ENCODE data around the gene POFUT1. TPM values are rescaled to one million over a fixed set of nuclear protein-coding genes. Genes with fewer than 3 reads are reported as not detected.
A peak's percentile ranks its signal among the peaks of the same experiment; 100 is the strongest.

The POFUT1 gene
- total and polyA plus RNA-seq, 2 experiments from 2014 or later = 9.3 to 34.0 TPM

DNA sequence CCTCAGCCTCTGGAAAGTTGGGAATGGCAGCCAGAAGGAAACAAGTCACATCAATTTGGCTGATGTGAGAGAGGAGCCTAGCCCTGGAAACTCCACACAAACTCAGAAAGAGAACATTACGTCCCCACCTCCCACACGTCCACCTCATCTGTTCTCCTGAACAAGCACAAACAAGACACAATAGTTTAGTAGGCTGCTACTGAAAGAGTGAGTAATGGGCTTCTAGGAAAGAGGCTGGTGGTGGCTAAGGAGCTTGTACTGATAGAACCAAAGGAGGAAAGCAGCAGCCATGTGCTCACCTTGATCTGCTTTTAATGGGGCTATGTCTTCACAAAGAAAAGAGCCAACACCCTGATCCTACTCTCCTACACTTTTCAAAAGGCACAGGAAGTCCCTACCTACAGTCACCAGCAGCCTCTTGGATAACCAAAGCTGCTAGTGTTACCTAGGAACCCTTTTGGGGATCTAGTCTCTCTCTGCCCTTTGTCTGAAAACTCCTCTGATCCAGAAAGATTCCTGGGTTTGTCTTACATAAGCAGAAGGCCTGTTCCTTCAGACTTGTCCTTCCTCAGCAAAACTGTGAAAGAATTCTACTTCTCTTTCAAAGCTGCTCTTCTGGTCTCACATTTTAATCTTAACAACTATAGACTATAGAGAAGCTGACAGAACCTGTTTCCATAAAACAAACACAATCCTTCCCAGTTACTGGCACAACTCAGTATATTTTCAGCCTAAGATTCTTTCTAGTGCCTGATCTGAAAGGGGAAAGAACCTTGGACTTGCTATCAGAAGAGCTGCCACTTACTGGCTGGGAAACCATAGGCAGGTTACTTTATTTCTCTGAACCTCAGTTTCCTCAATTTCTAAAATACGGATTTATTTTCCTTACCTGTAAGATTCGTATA lies 3.2 kb upstream of the POFUT1 start:
- peaks cover 39% of the 10 kb centered on the region for H3K36me3 Mint-ChIP-seq (ENCODE audit: low read depth)
- Histone ChIP-seq H3K4me1 (ENCODE audit: insufficient read depth) (peaks cover 44% of the 10 kb centered on the region), H3K27ac (ENCODE audit: low read depth) (peak overlapping the region; percentile 78), H3K9me2 (ENCODE audit: insufficient read depth) (no peaks in the 10 kb centered on the region), H3K4me3 (peak overlapping the region; percentile 17; the same call in 1 of the 2 replicates), H3F3A (replicated peaks; ENCODE audit: low read depth) (peaks cover 23% of the 10 kb centered on the region; the same call in 1 of the 2 replicates), H3K36me3 (ENCODE audit: insufficient read depth) (peaks cover 26% of the 10 kb centered on the region), H3K4me2 (peak overlapping the region; percentile 44), H2AFZ (no peak overlapping the region), H3K79me2 (replicated peaks; ENCODE audit: insufficient read depth) (peaks cover 96% of the 10 kb centered on the region), H4K20me1 (replicated peaks; ENCODE audit: insufficient read depth) (peaks cover 64% of the 10 kb centered on the region), H3K27me3 (ENCODE audit: insufficient read depth) (no peaks in the 10 kb centered on the region)
- DNase-seq (ENCODE audit: low spot score) (no peak), ATAC-seq (no peak)
- peaks cover 49% of the 10 kb centered on the region for H3K4me1 Mint-ChIP-seq
- H3K4me3 Mint-ChIP-seq = no peak overlapping the region; the same call in 2 of the 3 replicates
- H3K9me3 Mint-ChIP-seq = no peaks in the 10 kb centered on the region
- H3K27ac Mint-ChIP-seq = peak overlapping the region; percentile 17
- TF ChIP-seq JUNB (IDR thresholded peaks at IDR 0.05; ENCODE audit: unreplicated experiment) (no peak), ZNF114 (CRISPR knock-in tag; IDR thresholded peaks at IDR 0.05) (no peak), ZNF331 (CRISPR knock-in tag; IDR thresholded peaks at IDR 0.05; ENCODE audit: low read depth) (no peak), NANOG (IDR thresholded peaks at IDR 0.05; ENCODE audit: borderline replicate concordance) (no peak), STAT1 (IDR thresholded peaks at IDR 0.05; ENCODE audit: unreplicated experiment) (no peak), POLR2AphosphoS5 (IDR thresholded peaks at IDR 0.05; ENCODE audit: low read depth) (no peak), EZH2phosphoT487 (IDR thresholded peaks at IDR 0.05; ENCODE audit: unreplicated experiment) (no peak), EZH2 (IDR thresholded peaks at IDR 0.05; ENCODE audit: low read depth, unreplicated experiment) (no peak)
- TF ChIP-seq, protein P1, sequence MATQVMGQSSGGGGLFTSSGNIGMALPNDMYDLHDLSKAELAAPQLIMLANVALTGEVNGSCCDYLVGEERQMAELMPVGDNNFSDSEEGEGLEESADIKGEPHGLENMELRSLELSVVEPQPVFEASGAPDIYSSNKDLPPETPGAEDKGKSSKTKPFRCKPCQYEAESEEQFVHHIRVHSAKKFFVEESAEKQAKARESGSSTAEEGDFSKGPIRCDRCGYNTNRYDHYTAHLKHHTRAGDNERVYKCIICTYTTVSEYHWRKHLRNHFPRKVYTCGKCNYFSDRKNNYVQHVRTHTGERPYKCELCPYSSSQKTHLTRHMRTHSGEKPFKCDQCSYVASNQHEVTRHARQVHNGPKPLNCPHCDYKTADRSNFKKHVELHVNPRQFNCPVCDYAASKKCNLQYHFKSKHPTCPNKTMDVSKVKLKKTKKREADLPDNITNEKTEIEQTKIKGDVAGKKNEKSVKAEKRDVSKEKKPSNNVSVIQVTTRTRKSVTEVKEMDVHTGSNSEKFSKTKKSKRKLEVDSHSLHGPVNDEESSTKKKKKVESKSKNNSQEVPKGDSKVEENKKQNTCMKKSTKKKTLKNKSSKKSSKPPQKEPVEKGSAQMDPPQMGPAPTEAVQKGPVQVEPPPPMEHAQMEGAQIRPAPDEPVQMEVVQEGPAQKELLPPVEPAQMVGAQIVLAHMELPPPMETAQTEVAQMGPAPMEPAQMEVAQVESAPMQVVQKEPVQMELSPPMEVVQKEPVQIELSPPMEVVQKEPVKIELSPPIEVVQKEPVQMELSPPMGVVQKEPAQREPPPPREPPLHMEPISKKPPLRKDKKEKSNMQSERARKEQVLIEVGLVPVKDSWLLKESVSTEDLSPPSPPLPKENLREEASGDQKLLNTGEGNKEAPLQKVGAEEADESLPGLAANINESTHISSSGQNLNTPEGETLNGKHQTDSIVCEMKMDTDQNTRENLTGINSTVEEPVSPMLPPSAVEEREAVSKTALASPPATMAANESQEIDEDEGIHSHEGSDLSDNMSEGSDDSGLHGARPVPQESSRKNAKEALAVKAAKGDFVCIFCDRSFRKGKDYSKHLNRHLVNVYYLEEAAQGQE (IDR thresholded peaks at IDR 0.05; ENCODE audit: unreplicated experiment) = no peak
- TF ChIP-seq, protein P2, sequence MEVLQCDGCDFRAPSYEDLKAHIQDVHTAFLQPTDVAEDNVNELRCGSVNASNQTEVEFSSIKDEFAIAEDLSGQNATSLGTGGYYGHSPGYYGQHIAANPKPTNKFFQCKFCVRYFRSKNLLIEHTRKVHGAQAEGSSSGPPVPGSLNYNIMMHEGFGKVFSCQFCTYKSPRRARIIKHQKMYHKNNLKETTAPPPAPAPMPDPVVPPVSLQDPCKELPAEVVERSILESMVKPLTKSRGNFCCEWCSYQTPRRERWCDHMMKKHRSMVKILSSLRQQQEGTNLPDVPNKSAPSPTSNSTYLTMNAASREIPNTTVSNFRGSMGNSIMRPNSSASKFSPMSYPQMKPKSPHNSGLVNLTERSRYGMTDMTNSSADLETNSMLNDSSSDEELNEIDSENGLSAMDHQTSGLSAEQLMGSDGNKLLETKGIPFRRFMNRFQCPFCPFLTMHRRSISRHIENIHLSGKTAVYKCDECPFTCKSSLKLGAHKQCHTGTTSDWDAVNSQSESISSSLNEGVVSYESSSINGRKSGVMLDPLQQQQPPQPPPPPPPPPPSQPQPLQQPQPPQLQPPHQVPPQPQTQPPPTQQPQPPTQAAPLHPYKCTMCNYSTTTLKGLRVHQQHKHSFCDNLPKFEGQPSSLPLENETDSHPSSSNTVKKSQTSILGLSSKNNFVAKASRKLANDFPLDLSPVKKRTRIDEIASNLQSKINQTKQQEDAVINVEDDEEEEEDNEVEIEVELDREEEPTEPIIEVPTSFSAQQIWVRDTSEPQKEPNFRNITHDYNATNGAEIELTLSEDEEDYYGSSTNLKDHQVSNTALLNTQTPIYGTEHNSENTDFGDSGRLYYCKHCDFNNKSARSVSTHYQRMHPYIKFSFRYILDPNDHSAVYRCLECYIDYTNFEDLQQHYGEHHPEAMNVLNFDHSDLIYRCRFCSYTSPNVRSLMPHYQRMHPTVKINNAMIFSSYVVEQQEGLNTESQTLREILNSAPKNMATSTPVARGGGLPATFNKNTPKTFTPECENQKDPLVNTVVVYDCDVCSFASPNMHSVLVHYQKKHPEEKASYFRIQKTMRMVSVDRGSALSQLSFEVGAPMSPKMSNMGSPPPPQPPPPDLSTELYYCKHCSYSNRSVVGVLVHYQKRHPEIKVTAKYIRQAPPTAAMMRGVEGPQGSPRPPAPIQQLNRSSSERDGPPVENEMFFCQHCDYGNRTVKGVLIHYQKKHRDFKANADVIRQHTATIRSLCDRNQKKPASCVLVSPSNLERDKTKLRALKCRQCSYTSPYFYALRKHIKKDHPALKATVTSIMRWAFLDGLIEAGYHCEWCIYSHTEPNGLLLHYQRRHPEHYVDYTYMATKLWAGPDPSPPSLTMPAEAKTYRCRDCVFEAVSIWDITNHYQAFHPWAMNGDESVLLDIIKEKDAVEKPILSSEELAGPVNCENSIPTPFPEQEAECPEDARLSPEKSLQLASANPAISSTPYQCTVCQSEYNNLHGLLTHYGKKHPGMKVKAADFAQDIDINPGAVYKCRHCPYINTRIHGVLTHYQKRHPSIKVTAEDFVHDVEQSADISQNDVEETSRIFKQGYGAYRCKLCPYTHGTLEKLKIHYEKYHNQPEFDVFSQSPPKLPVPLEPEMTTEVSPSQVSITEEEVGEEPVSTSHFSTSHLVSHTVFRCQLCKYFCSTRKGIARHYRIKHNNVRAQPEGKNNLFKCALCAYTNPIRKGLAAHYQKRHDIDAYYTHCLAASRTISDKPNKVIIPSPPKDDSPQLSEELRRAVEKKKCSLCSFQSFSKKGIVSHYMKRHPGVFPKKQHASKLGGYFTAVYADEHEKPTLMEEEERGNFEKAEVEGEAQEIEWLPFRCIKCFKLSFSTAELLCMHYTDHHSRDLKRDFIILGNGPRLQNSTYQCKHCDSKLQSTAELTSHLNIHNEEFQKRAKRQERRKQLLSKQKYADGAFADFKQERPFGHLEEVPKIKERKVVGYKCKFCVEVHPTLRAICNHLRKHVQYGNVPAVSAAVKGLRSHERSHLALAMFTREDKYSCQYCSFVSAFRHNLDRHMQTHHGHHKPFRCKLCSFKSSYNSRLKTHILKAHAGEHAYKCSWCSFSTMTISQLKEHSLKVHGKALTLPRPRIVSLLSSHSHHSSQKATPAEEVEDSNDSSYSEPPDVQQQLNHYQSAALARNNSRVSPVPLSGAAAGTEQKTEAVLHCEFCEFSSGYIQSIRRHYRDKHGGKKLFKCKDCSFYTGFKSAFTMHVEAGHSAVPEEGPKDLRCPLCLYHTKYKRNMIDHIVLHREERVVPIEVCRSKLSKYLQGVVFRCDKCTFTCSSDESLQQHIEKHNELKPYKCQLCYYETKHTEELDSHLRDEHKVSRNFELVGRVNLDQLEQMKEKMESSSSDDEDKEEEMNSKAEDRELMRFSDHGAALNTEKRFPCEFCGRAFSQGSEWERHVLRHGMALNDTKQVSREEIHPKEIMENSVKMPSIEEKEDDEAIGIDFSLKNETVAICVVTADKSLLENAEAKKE (CRISPR knock-in tag; IDR thresholded peaks at IDR 0.05) = no peak
- TF ChIP-seq, protein P3, sequence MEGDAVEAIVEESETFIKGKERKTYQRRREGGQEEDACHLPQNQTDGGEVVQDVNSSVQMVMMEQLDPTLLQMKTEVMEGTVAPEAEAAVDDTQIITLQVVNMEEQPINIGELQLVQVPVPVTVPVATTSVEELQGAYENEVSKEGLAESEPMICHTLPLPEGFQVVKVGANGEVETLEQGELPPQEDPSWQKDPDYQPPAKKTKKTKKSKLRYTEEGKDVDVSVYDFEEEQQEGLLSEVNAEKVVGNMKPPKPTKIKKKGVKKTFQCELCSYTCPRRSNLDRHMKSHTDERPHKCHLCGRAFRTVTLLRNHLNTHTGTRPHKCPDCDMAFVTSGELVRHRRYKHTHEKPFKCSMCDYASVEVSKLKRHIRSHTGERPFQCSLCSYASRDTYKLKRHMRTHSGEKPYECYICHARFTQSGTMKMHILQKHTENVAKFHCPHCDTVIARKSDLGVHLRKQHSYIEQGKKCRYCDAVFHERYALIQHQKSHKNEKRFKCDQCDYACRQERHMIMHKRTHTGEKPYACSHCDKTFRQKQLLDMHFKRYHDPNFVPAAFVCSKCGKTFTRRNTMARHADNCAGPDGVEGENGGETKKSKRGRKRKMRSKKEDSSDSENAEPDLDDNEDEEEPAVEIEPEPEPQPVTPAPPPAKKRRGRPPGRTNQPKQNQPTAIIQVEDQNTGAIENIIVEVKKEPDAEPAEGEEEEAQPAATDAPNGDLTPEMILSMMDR (conservative IDR thresholded peaks at IDR 0.05; ENCODE audit: low read depth in 2 of 2) = no peak
- H3K27me3 Mint-ChIP-seq (ENCODE audit: insufficient read depth, low read depth, poor library complexity) = peaks cover 8% of the 10 kb centered on the region

All from GM23338 (cell line).